BJ (cell line): Measurements from ENCODE around the gene ATF7IP2. TPM values are rescaled to one million over a fixed set of nuclear protein-coding genes. Genes with fewer than 3 reads are reported as not detected.
"Not testable (repeated sequence)": the region's sequence is repeated elsewhere in the genome, so short reads cannot be mapped to it uniquely, and the experiment has no call there.

Experiments
- CTCF ChIA-PET: fragments of 350-600 bp; formaldehyde crosslinking; extraction: SDS; loops from one replicate; lab custom pipeline; 2021; ENCODE audit warnings: antibody characterized with exemption, inconsistent platforms; lab: Yijun Ruan, JAX
- POLR2A ChIA-PET: fragments of 300-600 bp; sonication (Branson Sonifier 250); formaldehyde crosslinking; extraction: SDS; loops from one replicate; lab custom pipeline; 2021; ENCODE audit warnings: antibody characterized with exemption; lab: Charles Lee
- DNase-seq: peaks from one replicate; pipeline ENCODE4 v3.0.0-alpha.2; 2011; ENCODE audit warnings: low read depth
- H3K27me3 ChIP-seq: 2 replicates; pipeline ENCODE4 v1.6.0; 2011; ENCODE audit warnings: low read length; ENCODE audit not compliant: control insufficient read depth, insufficient read depth
- H3K36me3 ChIP-seq: 2 replicates; pipeline ENCODE4 v1.5.1; 2011; ENCODE audit warnings: low read length; ENCODE audit not compliant: control insufficient read depth, insufficient read depth
- H3K4me3 ChIP-seq: 2 replicates; pipeline ENCODE4 v1.5.1; 2011; ENCODE audit warnings: low read depth, mild to moderate bottlenecking, control low read depth, low read length
- polyA plus RNA-seq: library from polyadenylated mRNA; depleted of rRNA; stranded (reverse); fragments of >200 nt; gene quantifications from 2 replicates; pipeline ENCODE4 v1.2.3, GENCODE V29; 2011
- TF ChIP-seq, protein P1 (sequence below): IDR thresholded peaks from 2 replicates; pipeline ENCODE4 v1.5.1; 2011; ENCODE audit warnings: low read depth, mild to moderate bottlenecking, control low read depth, inconsistent platforms, low read length, moderate library complexity; ENCODE audit not compliant: insufficient read depth

ATF7IP2 gene
- polyA plus RNA-seq, 1 experiment, result 2.5 TPM

DNA sequence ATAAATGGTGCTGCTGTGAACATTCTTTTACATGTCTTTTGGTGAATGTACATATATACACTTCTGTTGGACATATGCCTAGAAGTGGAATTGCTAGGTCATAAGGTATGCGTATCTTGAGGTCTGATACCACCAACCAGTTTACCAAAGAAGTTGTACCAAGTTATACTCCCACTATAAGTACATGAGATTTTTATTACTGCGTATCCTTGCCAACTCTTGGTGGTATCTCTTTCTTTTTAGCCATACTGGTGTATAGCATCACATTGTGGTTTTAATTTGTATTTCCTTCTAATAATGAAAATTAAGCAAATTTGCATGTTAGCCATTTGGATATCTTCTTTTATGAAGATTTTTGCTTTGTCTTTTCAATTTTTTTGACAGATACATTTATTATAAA, 80.5 kb downstream of the ATF7IP2 start:
- TF ChIP-seq, protein P1, sequence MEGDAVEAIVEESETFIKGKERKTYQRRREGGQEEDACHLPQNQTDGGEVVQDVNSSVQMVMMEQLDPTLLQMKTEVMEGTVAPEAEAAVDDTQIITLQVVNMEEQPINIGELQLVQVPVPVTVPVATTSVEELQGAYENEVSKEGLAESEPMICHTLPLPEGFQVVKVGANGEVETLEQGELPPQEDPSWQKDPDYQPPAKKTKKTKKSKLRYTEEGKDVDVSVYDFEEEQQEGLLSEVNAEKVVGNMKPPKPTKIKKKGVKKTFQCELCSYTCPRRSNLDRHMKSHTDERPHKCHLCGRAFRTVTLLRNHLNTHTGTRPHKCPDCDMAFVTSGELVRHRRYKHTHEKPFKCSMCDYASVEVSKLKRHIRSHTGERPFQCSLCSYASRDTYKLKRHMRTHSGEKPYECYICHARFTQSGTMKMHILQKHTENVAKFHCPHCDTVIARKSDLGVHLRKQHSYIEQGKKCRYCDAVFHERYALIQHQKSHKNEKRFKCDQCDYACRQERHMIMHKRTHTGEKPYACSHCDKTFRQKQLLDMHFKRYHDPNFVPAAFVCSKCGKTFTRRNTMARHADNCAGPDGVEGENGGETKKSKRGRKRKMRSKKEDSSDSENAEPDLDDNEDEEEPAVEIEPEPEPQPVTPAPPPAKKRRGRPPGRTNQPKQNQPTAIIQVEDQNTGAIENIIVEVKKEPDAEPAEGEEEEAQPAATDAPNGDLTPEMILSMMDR, result no peak
- no peak for DNase-seq
- POLR2A ChIA-PET, result no interaction called here
- CTCF ChIA-PET, result no interaction called here
- no peak overlapping the region for H3K4me3 ChIP-seq
- H3K36me3 ChIP-seq, result no peaks in the 10 kb centered on the region
- no peaks in the 10 kb centered on the region for H3K27me3 ChIP-seq

- no peak for DNase-seq
- CTCF ChIA-PET, result interaction anchor here (0.6 kb wide), 1 partner anchor 23 kb away, joined by 3 read pairs; no protein-coding TSS in a partner anchor
- POLR2A ChIA-PET, result no interaction called here
These were observed 81.0 kb downstream of the ATF7IP2 start for GRCh38 chr16:10466861-10467260.

GRCh38 chr16:10476636-10477035, 90.8 kb downstream of the ATF7IP2 start:
- CTCF ChIA-PET, POLR2A ChIA-PET, H3K4me3 ChIP-seq, DNase-seq, H3K36me3 ChIP-seq, H3K27me3 ChIP-seq: not testable (repeated sequence)

More at GRCh38 chr16:10466861-10467260, 81.0 kb downstream of the ATF7IP2 start:
- H3K27me3 ChIP-seq, result no peaks in the 10 kb centered on the region
- no peaks in the 10 kb centered on the region for H3K36me3 ChIP-seq
- TF ChIP-seq, protein P1, result no peak
- no peak overlapping the region for H3K4me3 ChIP-seq

GRCh38 chr16:10480151-10480550, 94.3 kb downstream of the ATF7IP2 start:
- Histone ChIP-seq H3K36me3 (no peaks in the 10 kb centered on the region), H3K27me3 (no peaks in the 10 kb centered on the region), H3K4me3 (no peak overlapping the region)
- TF ChIP-seq, protein P1, result no peak
- DNase-seq, result no peak
- ChIA-PET POLR2A (no interaction called here), CTCF (interaction anchor here (0.6 to 0.7 kb wide), 2 partner anchors 121 to 214 kb away, joined by 5 to 6 read pairs; no protein-coding TSS in a partner anchor)

GRCh38 chr16:10485159-10485558, 99.3 kb downstream of the ATF7IP2 start:
- no peaks in the 10 kb centered on the region for H3K27me3 ChIP-seq
- H3K36me3 ChIP-seq, result no peaks in the 10 kb centered on the region
- ChIA-PET POLR2A (no interaction called here), CTCF (no interaction called here)
- no peak for DNase-seq
- TF ChIP-seq, protein P1, result no peak
- no peak overlapping the region for H3K4me3 ChIP-seq

DNA sequence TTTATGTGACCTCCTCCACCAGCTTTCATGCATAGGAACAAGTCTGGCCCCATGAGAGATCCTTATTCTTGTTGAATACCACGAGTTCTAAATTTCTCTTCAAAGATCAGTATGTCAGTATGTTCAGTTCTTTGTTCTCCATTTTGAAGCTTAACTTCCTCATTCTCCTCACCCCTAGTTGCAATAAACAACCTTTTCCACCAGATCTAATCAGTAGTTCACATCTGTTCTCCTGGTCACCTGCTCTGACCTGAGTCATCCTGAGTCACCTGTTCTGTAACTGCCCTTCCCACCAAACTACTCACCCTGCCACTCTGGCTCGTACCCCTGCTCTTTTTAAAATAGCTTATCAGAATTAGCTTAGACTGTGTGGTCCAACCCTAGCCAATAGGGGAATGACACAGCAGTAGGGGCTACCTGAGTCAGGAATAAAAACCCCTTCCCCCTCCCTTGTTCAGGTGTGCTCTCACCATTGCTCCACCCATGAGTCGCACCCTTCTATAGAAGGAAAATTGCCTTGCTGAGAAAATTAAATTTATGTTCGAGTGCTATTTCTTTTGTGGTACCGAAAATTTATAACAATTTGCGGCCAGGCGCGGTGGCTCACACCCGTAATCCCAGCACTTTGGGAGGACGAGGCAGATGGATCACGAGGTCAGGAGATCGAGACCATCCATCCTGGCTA, 100.0 kb downstream of the ATF7IP2 start:
- TF ChIP-seq, protein P1, result no peak
- ChIA-PET CTCF (no interaction called here), POLR2A (no interaction called here)

More for the DNA sequence above, 100.0 kb downstream of the ATF7IP2 start:
- no peak for DNase-seq
- no peak overlapping the region for H3K4me3 ChIP-seq
- no peaks in the 10 kb centered on the region for H3K27me3 ChIP-seq
- no peaks in the 10 kb centered on the region for H3K36me3 ChIP-seq
